ENCODE results near the gene KRT81.

DNA sequence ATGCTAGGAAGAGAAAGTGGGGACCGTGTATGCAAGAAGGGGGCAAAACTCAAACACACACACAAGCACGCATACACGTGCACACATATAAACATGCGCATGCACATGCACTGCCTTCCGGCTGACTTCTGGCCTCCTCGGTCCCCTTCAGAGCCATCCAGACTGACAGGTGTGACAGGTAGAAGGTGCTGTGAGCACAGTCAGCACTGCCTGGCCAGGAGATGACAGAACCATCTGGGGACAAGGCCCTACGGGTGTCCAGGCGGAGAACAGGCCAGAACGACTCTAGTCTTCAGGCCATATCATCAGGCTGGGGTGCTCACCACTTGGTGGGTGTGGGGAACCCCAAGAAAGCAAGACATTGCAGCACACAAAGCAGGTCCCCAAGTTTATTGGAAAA lies 22.6 kb upstream of the KRT81 start:
- no peak for TF ChIP-seq EP300 (IDR thresholded peaks at IDR 0.05)
- TF ChIP-seq, protein P1, sequence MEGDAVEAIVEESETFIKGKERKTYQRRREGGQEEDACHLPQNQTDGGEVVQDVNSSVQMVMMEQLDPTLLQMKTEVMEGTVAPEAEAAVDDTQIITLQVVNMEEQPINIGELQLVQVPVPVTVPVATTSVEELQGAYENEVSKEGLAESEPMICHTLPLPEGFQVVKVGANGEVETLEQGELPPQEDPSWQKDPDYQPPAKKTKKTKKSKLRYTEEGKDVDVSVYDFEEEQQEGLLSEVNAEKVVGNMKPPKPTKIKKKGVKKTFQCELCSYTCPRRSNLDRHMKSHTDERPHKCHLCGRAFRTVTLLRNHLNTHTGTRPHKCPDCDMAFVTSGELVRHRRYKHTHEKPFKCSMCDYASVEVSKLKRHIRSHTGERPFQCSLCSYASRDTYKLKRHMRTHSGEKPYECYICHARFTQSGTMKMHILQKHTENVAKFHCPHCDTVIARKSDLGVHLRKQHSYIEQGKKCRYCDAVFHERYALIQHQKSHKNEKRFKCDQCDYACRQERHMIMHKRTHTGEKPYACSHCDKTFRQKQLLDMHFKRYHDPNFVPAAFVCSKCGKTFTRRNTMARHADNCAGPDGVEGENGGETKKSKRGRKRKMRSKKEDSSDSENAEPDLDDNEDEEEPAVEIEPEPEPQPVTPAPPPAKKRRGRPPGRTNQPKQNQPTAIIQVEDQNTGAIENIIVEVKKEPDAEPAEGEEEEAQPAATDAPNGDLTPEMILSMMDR (IDR thresholded peaks at IDR 0.05) = no peak
